Astrocyte (in vitro differentiated cells and primary cell): ENCODE data around the gene MT1M. TPM values are rescaled to one million over a fixed set of nuclear protein-coding genes. Genes with fewer than 3 reads are reported as not detected.

Experiments
- DNase-seq: peaks from one replicate; pipeline ENCODE4 v3.0.0-alpha.2; 2010; ENCODE audit warnings: low read depth
- FAIRE-seq: peaks from 2 replicates; lab custom pipeline; 2011; peaks lifted over from hg19 to GRCh38; lab: Jason Lieb, UNC
- H2AFZ ChIP-seq: 2 replicates; pipeline ENCODE4 v1.6.0; 2012; ENCODE audit warnings: low read depth, low read length, inconsistent platforms
- H3K27ac ChIP-seq: 2 replicates; pipeline ENCODE4 v1.5.1; 2011; ENCODE audit warnings: low read depth, low read length, inconsistent platforms
- H3K27me3 ChIP-seq: 2 replicates; pipeline ENCODE4 v1.6.0; 2011; ENCODE audit warnings: low read length, inconsistent platforms; ENCODE audit not compliant: insufficient read depth
- H3K36me3 ChIP-seq: 2 replicates; pipeline ENCODE4 v1.5.1; 2011; ENCODE audit warnings: low read length, inconsistent platforms; ENCODE audit not compliant: insufficient read depth
- H3K4me1 ChIP-seq: 2 replicates; pipeline ENCODE4 v1.5.1; 2011; ENCODE audit warnings: low read length, inconsistent platforms; ENCODE audit not compliant: insufficient read depth
- H3K4me2 ChIP-seq: 2 replicates; pipeline ENCODE4 v1.6.0; 2012; ENCODE audit warnings: low read length, inconsistent platforms
- H3K4me3 ChIP-seq: 2 replicates; pipeline ENCODE4 v1.5.1; 2011; ENCODE audit warnings: low read depth, mild to moderate bottlenecking, low read length, inconsistent platforms; ENCODE audit not compliant: insufficient read depth
- H3K79me2 ChIP-seq: 2 replicates; pipeline ENCODE4 v1.6.0; 2012; ENCODE audit warnings: mild to moderate bottlenecking, low read length, inconsistent platforms; ENCODE audit not compliant: insufficient read depth
- H3K9ac ChIP-seq: 2 replicates; pipeline ENCODE4 v1.6.0; 2012; ENCODE audit warnings: mild to moderate bottlenecking, low read length, inconsistent platforms
- H3K9me3 ChIP-seq: 2 replicates; pipeline ENCODE4 v1.5.1; 2012; ENCODE audit warnings: low read depth, mild to moderate bottlenecking, low read length, inconsistent platforms; ENCODE audit not compliant: insufficient read depth
- H4K20me1 ChIP-seq: 2 replicates; pipeline ENCODE4 v1.6.0; 2012; ENCODE audit warnings: low read length, inconsistent platforms; ENCODE audit not compliant: insufficient read depth
- H3K27ac Mint-ChIP-seq: one replicate; pipeline ENCODE4 v1.8.0; 2021; ENCODE audit warnings: mild to moderate bottlenecking, mixed read lengths; ENCODE audit not compliant: unreplicated experiment
- H3K27me3 Mint-ChIP-seq: one replicate; pipeline ENCODE4 v1.8.0; 2021; ENCODE audit warnings: low read depth, mixed read lengths; ENCODE audit not compliant: unreplicated experiment
- H3K36me3 Mint-ChIP-seq: one replicate; pipeline ENCODE4 v1.8.0; 2021; ENCODE audit warnings: low read depth, mixed read lengths; ENCODE audit not compliant: unreplicated experiment
- H3K4me1 Mint-ChIP-seq: one replicate; pipeline ENCODE4 v1.8.0; 2021; ENCODE audit warnings: low read depth, mixed read lengths; ENCODE audit not compliant: unreplicated experiment
- H3K4me3 Mint-ChIP-seq: one replicate; pipeline ENCODE4 v1.8.0; 2021; ENCODE audit warnings: mild to moderate bottlenecking, moderate library complexity, mixed read lengths; ENCODE audit not compliant: unreplicated experiment
- H3K9me3 Mint-ChIP-seq: one replicate; pipeline ENCODE4 v1.8.0; 2021; ENCODE audit warnings: mild to moderate bottlenecking, mixed read lengths; ENCODE audit not compliant: unreplicated experiment
- CTCF ChIP-seq: IDR thresholded peaks from 2 replicates; pipeline ENCODE4 v1.5.1; 2011; ENCODE audit warnings: low read depth, mild to moderate bottlenecking, inconsistent platforms, low read length, moderate library complexity; ENCODE audit not compliant: insufficient read depth
- EZH2 ChIP-seq: IDR thresholded peaks from 2 replicates; pipeline ENCODE4 v1.6.1; 2012; ENCODE audit warnings: mild to moderate bottlenecking, low read length, inconsistent platforms; ENCODE audit not compliant: insufficient read depth
- total RNA-seq: library from RNA; stranded (reverse); gene quantifications from 2 replicates; pipeline ENCODE4 v1.2.1, GENCODE V29; 2021

MT1M gene
- total RNA-seq, 1 donor from 2014 or later, result not detected

- Histone ChIP-seq H4K20me1 (peaks cover 5% of the 10 kb centered on the region), H3K4me3 (no peak overlapping the region), H3K9me3 (no peaks in the 10 kb centered on the region), H3K4me1 (peaks cover 68% of the 10 kb centered on the region), H3K36me3 (no peaks in the 10 kb centered on the region), H3K27ac (peak overlapping the region; percentile 98), H2AFZ (no peak overlapping the region), H3K27me3 (no peaks in the 10 kb centered on the region), H3K79me2 (peaks cover 20% of the 10 kb centered on the region), H3K9ac (peak overlapping the region; percentile 92), H3K4me2 (peak overlapping the region; percentile 88)
- no peak overlapping the region for H3K4me3 Mint-ChIP-seq
- peak; percentile 48 for DNase-seq
- H3K9me3 Mint-ChIP-seq, result no peaks in the 10 kb centered on the region
- peaks cover 34% of the 10 kb centered on the region for H3K4me1 Mint-ChIP-seq
- H3K27me3 Mint-ChIP-seq, result peaks cover 2% of the 10 kb centered on the region
- H3K36me3 Mint-ChIP-seq, result no peaks in the 10 kb centered on the region
- FAIRE-seq, result no peak
- H3K27ac Mint-ChIP-seq, result peak overlapping the region; percentile 69
- TF ChIP-seq EZH2, result no peak
- TF ChIP-seq CTCF, result no peak
Measured at GRCh38 chr16:56611281-56611833, 21.1 kb upstream of the MT1M start.

DNA sequence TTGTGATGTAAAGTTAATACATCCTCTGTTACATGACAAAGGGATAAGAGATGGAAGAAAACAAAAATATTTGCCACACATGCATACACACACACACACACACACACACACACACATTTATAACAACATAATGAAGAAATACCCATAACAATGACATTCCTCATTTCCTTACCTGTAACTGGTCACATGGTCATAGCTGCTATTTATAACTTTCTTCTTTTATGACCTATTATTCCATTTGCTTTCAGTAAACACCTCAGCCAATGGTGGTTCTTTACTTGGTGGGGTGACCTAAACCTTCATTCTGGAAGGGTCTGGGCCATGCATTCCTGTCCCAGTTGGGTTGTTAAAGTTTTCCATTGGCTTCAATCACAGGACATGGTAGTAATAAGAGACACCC is 18.8 kb upstream of the MT1M start:
- no peaks in the 10 kb centered on the region for H3K9me3 ChIP-seq
- peaks cover 17% of the 10 kb centered on the region for H3K79me2 ChIP-seq
- H3K27me3 ChIP-seq, result no peaks in the 10 kb centered on the region
- peak overlapping the region; percentile 63 for H3K27ac ChIP-seq
- DNase-seq (no peak), FAIRE-seq (no peak)
- no peak overlapping the region for H3K4me3 Mint-ChIP-seq
- H3K27ac Mint-ChIP-seq, result no peak overlapping the region
- TF ChIP-seq EZH2 (no peak), CTCF (no peak)
- peaks cover 2% of the 10 kb centered on the region for H4K20me1 ChIP-seq
- H3K4me2 ChIP-seq, result peak overlapping the region; percentile 63
- peaks cover 65% of the 10 kb centered on the region for H3K4me1 ChIP-seq
- H3K36me3 ChIP-seq, result no peaks in the 10 kb centered on the region
- no peaks in the 10 kb centered on the region for H3K36me3 Mint-ChIP-seq
- no peak overlapping the region for H3K4me3 ChIP-seq
- peaks cover 18% of the 10 kb centered on the region for H3K4me1 Mint-ChIP-seq
- peak overlapping the region; percentile 12 for H3K9ac ChIP-seq
- no peak overlapping the region for H2AFZ ChIP-seq
- H3K27me3 Mint-ChIP-seq, result peaks cover 23% of the 10 kb centered on the region
- no peaks in the 10 kb centered on the region for H3K9me3 Mint-ChIP-seq

DNA sequence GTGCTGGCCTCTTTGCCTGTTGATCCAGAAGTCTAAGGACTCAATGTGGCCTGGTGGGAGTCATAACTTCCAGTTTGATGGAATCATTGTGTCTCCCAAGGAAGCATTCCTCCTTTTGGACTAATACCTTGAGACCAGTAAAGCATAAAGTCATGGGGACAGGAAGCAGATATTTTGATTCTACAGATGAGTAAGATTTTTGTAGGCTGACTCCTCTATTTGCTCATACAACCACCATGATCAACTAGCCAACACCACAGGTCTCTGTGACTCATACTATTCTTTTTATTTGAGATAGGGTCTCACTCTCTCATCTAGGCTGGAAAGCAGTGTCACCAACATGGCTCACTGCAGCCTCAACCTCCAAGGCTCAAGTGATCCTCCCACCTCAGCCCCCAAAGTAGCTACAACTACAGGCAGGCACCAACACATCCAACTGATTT is 17.9 kb upstream of the MT1M start:
- Mint-ChIP-seq H3K4me3 (no peak overlapping the region), H3K27ac (no peak overlapping the region), H3K9me3 (no peaks in the 10 kb centered on the region), H3K4me1 (peaks cover 16% of the 10 kb centered on the region), H3K27me3 (peaks cover 31% of the 10 kb centered on the region), H3K36me3 (no peaks in the 10 kb centered on the region)
- no peaks in the 10 kb centered on the region for H4K20me1 ChIP-seq
- H3K4me3 ChIP-seq, result no peak overlapping the region
- H3K9me3 ChIP-seq, result no peaks in the 10 kb centered on the region
- H3K4me2 ChIP-seq, result peak overlapping the region; percentile 63
- H3K4me1 ChIP-seq, result peaks cover 65% of the 10 kb centered on the region
- H3K27me3 ChIP-seq, result no peaks in the 10 kb centered on the region
- peaks cover 8% of the 10 kb centered on the region for H3K79me2 ChIP-seq
- TF ChIP-seq CTCF (no peak), EZH2 (no peak)
- DNase-seq, result peak; percentile 94
- peak overlapping the region; percentile 66 for H3K27ac ChIP-seq
- no peak overlapping the region for H2AFZ ChIP-seq
- peak overlapping the region; percentile 17 for H3K9ac ChIP-seq
- peak; percentile 68 for FAIRE-seq
- H3K36me3 ChIP-seq, result no peaks in the 10 kb centered on the region
